Ishikawa (cell line): ENCODE data around the gene ZNF670.

Experiments used
- CEBPB ChIP-seq: IDR thresholded peaks from 2 replicates; pipeline ENCODE4 v1.6.1; 2012
- EGR1 ChIP-seq: IDR thresholded peaks from 2 replicates; pipeline ENCODE4 v1.6.1; 2012
- EP300 ChIP-seq: IDR thresholded peaks from 2 replicates; pipeline ENCODE4 v1.6.1; 2012; ENCODE audit warnings: borderline replicate concordance
- FOXM1 ChIP-seq: IDR thresholded peaks from 2 replicates; pipeline ENCODE4 v1.6.1; 2012; ENCODE audit warnings: low read depth, borderline replicate concordance
- MAX ChIP-seq: IDR thresholded peaks from 2 replicates; pipeline ENCODE4 v1.6.1; 2012
- RAD21 ChIP-seq: IDR thresholded peaks from 2 replicates; pipeline ENCODE4 v1.6.1; 2012; ENCODE audit warnings: low read depth
- TAF1 ChIP-seq: IDR thresholded peaks from 2 replicates; pipeline ENCODE4 v1.6.1; 2012; ENCODE audit warnings: low read depth, mild to moderate bottlenecking
- TCF12 ChIP-seq: IDR thresholded peaks from 2 replicates; pipeline ENCODE4 v1.6.1; 2012; ENCODE audit warnings: low read depth
- USF1 ChIP-seq: IDR thresholded peaks from 2 replicates; pipeline ENCODE4 v1.6.1; 2012
- YY1 ChIP-seq: IDR thresholded peaks from 2 replicates; pipeline ENCODE4 v1.6.1; 2012; ENCODE audit warnings: low read depth
- ZBTB7A ChIP-seq: IDR thresholded peaks from 2 replicates; pipeline ENCODE4 v1.6.1; 2012; ENCODE audit warnings: low read depth

GRCh38 chr1:247115141-247115510 is 36.5 kb upstream of the ZNF670 start:
- TF ChIP-seq USF1 (no peak), EGR1 (no peak), YY1 (no peak), EP300 (no peak), TCF12 (no peak), ZBTB7A (no peak), MAX (no peak), FOXM1 (no peak), TAF1 (no peak), CEBPB (no peak), RAD21 (no peak)
